ENCODE results near the gene KIF20B.

The KIF20B gene, protein sequence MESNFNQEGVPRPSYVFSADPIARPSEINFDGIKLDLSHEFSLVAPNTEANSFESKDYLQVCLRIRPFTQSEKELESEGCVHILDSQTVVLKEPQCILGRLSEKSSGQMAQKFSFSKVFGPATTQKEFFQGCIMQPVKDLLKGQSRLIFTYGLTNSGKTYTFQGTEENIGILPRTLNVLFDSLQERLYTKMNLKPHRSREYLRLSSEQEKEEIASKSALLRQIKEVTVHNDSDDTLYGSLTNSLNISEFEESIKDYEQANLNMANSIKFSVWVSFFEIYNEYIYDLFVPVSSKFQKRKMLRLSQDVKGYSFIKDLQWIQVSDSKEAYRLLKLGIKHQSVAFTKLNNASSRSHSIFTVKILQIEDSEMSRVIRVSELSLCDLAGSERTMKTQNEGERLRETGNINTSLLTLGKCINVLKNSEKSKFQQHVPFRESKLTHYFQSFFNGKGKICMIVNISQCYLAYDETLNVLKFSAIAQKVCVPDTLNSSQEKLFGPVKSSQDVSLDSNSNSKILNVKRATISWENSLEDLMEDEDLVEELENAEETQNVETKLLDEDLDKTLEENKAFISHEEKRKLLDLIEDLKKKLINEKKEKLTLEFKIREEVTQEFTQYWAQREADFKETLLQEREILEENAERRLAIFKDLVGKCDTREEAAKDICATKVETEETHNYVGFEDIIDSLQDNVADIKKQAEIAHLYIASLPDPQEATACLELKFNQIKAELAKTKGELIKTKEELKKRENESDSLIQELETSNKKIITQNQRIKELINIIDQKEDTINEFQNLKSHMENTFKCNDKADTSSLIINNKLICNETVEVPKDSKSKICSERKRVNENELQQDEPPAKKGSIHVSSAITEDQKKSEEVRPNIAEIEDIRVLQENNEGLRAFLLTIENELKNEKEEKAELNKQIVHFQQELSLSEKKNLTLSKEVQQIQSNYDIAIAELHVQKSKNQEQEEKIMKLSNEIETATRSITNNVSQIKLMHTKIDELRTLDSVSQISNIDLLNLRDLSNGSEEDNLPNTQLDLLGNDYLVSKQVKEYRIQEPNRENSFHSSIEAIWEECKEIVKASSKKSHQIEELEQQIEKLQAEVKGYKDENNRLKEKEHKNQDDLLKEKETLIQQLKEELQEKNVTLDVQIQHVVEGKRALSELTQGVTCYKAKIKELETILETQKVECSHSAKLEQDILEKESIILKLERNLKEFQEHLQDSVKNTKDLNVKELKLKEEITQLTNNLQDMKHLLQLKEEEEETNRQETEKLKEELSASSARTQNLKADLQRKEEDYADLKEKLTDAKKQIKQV (N-terminal part only)

DNA sequence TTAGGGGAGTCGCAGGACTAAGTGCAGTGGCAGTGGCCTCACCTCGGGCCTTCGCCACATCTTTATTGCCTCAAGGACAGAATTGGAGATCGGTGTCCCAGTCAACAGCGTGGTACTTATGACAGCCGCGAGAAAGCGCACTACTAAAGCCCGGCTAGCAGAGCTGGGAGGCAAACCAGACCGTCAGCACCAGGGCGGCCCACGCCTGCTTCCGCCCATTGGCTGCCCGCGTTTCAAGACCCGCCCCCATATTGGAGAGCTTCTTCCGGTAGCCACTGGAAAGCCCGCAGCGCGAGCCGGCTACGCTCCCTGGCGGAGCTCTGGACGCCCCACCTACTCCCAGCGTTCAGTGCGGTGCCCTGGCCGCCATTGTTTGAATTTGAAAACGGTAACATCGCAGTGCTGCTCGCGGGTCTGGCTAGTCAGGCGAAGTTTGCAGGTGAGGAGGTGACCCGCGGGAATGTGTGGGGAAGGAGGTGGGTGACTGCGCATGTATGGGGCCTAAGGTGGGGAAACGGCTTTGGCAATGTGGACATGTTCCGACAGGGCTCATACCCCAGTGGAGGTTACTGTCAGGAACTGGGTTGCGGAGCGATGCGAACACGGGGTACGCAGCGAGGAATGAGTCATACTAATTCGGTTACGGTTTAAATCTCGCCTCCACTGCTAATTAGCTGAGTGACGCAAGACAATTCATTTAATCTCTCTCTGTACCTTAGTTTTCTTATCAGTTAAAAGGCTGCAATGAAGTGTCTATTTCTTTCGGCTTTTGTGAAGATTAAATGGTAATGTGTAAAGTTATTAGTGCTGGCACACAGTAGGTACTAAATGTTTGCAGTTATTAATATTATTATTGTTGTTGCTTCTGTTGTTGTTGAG is at the start of gene KIF20B:
Gene KIF20B (plus strand): TSS at position 349 of the 879 bp plus-strand sequence. CDS start 3,705 bp downstream, outside the sequence.
- H3K4me3 ChIP-seq (ENCODE audit: low read depth, low read length), result peak within 1 kb of the TSS; percentile 77
- DNase-seq (ENCODE audit: low read depth), result peak; percentile 89

- no peak overlapping the region for H3K4me3 ChIP-seq (ENCODE audit: low read depth, low read length)
- no peak for DNase-seq (ENCODE audit: low read depth)
These were observed 49.3 kb upstream of the KIF20B start for GRCh38 chr10:89651916-89652573.

DNA sequence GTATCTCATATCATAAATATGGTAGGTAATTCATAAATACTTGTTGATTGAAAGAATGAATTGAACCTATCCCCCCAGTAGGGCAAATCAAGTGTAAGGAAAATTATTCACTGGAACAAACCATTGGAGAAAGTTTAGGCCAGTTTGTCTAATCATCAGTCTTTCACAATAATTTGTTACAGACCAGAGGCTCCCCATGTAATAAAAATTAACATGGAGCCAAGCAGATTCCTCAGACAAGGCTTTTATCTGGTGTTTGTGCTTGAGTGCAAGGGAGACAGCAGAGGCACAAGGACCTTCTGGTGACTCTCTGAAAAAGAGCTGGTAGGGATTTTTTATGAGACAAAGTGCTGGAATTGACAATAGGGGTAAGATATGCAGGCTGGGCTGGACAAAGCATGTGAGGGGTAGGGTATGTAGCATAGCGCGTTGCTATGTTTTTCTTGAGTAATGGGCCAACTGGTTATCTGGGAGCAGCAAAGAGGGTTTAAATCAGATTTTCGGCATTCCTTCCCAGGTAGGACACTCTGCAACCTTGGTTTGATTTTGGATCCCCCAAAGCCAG is 48.5 kb upstream of the KIF20B start:
- no peak overlapping the region for H3K4me3 ChIP-seq (ENCODE audit: low read depth, low read length)
- no peak for DNase-seq (ENCODE audit: low read depth)

DNA sequence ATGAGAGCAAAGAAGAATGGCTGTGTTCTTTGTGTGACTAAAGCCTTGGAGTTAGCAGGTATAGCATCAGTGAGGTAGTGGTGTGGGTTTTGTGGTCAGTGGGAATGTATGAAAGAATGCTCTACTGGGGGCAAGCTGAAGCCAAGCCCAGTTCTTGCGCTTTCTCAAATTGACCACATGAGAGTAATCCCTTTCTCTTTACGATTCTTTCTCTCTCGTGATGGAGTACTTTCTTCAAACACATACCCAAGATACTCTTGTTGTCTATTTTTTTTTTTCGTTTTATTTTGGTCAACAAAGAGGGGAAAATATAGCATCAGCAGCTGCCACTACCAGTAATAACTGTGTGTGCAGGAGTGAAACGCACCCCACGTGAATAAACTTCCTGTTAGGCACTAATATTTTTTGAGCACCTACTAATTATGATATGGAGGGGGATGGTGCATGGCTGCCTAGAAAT is 48.0 kb upstream of the KIF20B start:
- H3K4me3 ChIP-seq (ENCODE audit: low read depth, low read length), result no peak overlapping the region
- DNase-seq (ENCODE audit: low read depth), result no peak

DNA sequence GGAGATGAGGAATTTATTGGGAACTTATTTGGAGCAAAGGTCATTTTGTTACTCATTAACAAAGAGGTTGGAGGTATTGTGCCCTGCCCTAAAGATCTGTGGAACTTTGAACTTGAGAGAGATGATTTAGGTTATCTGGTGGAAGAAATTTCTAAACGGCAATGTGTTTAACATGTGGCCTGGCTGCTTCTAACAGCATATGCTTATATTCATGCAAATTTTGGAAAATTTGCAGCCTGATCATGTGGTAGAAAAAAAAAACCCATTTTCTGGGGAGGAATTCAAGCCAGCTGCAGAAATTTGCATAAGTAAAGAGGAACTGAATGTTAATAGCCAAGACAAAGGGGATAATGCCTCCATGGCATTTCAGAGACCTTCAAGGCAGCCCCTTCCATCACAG is 45.7 kb upstream of the KIF20B start:
- no peak overlapping the region for H3K4me3 ChIP-seq (ENCODE audit: low read depth, low read length)
- DNase-seq (ENCODE audit: low read depth), result no peak

- no peak overlapping the region for H3K4me3 ChIP-seq (ENCODE audit: low read depth, low read length)
- DNase-seq (ENCODE audit: low read depth), result no peak
These were observed 44.1 kb upstream of the KIF20B start for GRCh38 chr10:89657302-89657701.

GRCh38 chr10:89659143-89660131 is 42.0 kb upstream of the KIF20B start:
- H3K4me3 ChIP-seq (ENCODE audit: low read depth, low read length), result no peak overlapping the region
- no peak for DNase-seq (ENCODE audit: low read depth)

DNA sequence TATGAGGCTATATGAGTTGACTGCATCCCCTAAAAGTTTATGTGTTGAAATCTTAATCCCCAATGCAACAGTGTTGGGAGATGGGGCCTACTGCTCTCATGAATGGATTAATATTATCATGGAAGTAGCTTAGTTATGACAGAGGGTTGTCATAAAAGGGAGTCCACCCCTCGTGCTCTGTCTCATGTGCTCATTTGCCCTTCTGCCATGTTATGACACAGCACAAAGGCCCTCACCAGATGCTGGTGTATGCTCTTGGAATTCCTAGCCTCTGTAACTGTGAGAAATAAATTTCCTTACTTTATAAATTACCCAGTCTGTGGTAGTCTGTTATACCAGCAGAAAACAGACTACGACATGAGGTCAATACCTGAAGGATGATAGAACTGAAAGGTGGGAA is 38.8 kb upstream of the KIF20B start:
- no peak overlapping the region for H3K4me3 ChIP-seq (ENCODE audit: low read depth, low read length)
- no peak for DNase-seq (ENCODE audit: low read depth)

DNA sequence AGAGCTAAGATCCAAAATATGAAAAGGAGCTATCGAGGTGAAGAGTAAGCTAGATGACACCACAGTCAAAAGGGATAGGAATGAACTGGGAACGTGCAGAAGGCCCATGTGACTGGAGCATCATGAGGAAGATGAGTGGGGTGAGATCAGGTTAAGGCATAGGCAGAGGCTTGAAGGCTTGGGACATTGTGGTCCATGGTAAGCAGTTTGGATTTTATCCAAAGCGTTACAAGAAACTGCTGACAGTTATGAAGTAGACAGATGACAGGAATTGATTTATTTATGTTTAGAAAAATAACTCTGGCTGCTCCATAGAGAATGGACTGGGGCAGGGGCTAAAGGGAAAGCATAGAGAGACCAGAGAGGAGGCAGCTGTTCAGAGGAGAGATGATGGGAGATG is 38.2 kb upstream of the KIF20B start:
- no peak for DNase-seq (ENCODE audit: low read depth)
- no peak overlapping the region for H3K4me3 ChIP-seq (ENCODE audit: low read depth, low read length)

GRCh38 chr10:89664203-89664602 is 37.2 kb upstream of the KIF20B start:
- H3K4me3 ChIP-seq (ENCODE audit: low read depth, low read length), result no peak overlapping the region
- DNase-seq (ENCODE audit: low read depth), result no peak

DNA sequence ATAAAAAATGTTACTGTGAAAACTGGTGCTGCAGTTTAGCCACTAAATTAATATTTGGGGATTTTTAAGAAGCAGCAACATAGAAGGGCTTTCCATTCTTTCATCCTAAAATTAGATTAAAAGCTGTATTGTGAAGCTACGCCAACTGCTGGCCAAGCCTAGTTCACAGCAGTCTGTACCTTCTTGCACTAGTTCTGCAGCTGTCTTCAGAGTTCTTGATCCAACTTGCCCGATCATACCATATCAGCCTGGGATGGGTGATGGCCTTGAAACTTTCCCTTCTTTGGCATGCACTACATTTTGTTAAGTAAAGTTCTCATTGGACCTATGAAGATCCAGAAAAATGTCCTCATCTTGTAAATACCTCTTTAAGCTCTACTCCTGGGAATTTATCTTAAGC is 36.1 kb upstream of the KIF20B start:
- DNase-seq (ENCODE audit: low read depth), result no peak
- no peak overlapping the region for H3K4me3 ChIP-seq (ENCODE audit: low read depth, low read length)

GRCh38 chr10:89666138-89666537 is 35.3 kb upstream of the KIF20B start:
- DNase-seq (ENCODE audit: low read depth), result no peak
- H3K4me3 ChIP-seq (ENCODE audit: low read depth, low read length), result no peak overlapping the region

DNA sequence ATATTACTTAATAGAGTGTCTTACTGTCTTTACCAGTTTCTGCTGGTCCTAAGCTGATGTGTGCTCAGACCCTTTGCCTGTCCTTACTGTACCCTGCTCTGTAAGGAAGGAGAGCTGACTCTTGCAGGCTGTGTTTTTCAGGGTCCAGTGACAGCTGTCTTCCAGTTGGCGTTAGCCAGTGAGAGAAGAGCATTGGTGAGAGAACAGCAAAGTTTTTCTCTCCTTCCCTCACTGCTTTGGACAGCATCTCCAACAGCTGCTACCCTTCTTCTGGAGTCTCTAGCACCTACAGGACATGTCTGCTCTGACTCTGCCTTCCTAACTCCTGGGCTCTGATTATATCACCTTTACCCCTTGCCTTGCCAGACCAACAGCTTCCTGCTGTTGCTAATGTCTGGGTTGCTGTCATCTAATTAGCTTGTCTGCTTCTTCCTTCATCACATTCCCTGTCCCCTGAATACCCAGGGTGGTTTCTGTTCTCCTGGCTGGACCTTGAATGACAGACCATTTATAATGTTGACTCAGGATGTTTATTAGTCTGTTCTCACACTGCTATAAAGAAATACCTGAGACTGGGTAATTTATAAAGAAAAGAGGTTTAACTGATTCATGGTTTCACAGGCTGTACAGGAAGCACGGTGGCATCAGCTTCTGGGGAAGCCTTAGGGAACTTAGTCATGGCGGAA is 32.9 kb upstream of the KIF20B start:
- H3K4me3 ChIP-seq (ENCODE audit: low read depth, low read length), result no peak overlapping the region
- no peak for DNase-seq (ENCODE audit: low read depth)

DNA sequence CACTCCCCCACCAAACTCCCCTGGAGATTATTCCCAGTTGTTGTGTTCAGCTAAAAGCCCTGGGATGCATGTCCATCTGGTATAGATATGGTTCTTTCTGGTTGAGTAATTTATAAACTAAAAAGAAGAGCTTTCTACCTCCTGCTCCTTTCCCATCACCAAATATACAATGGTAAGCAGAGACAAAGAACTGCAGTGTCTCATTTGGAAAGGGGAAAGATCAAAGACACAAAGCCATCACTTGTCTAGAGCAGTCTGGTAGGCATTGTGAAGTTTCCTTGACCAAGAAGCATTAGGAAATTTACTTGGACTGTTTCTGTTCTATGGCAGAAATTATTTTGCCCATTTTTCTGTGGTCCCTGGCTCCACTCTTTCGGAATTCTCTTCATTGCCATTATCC is 31.4 kb upstream of the KIF20B start:
- H3K4me3 ChIP-seq (ENCODE audit: low read depth, low read length), result no peak overlapping the region
- DNase-seq (ENCODE audit: low read depth), result no peak

DNA sequence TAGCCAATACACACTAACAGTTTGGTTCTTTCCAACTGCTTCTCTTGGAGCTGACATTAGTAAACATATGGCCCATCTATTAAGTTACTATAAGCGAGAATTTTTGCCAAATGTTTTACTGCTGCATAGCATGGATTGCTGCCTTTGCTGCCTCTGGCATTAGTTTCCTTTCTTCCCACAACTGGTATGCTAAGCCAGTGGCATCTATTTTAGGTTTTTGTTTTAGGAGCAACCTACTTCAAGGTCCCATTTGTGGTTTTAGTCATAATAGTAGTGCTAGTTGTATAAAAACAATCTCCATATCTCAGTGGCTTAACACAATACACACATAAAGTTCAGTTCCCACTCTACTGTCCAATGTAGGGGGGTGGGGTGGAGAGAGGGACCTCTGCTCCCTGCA is 30.5 kb upstream of the KIF20B start:
- no peak overlapping the region for H3K4me3 ChIP-seq (ENCODE audit: low read depth, low read length)
- DNase-seq (ENCODE audit: low read depth), result no peak

- DNase-seq (ENCODE audit: low read depth), result no peak
- no peak overlapping the region for H3K4me3 ChIP-seq (ENCODE audit: low read depth, low read length)
These were observed 24.0 kb upstream of the KIF20B start for GRCh38 chr10:89677341-89677740.
